Measurements from ENCODE around the gene PDZD8.

The PDZD8 gene

GRCh38 chr10:117351558-117351957 lies 23.7 kb downstream of the PDZD8 start:
- TF ChIP-seq ARNTL (CRISPR knock-in tag; IDR thresholded peaks at IDR 0.05; ENCODE audit: borderline replicate concordance, low read depth) = no peak
- no peak for TF ChIP-seq PPARA (CRISPR knock-in tag; IDR thresholded peaks at IDR 0.05; ENCODE audit: borderline replicate concordance)
- no peak for TF ChIP-seq TSHZ2 (CRISPR knock-in tag; IDR thresholded peaks at IDR 0.05)
- TF ChIP-seq CSDC2 (CRISPR knock-in tag; IDR thresholded peaks at IDR 0.05) = no peak
- no peak for TF ChIP-seq RARB (CRISPR knock-in tag; IDR thresholded peaks at IDR 0.05)
- TF ChIP-seq ESRRG (CRISPR knock-in tag; IDR thresholded peaks at IDR 0.05) = no peak
- no peak for TF ChIP-seq TCF4 (CRISPR knock-in tag; IDR thresholded peaks at IDR 0.05; ENCODE audit: borderline replicate concordance)
- TF ChIP-seq ISL1 (CRISPR knock-in tag; IDR thresholded peaks at IDR 0.05) = no peak
- no peak for TF ChIP-seq ZNF8 (CRISPR knock-in tag; IDR thresholded peaks at IDR 0.05)
- TF ChIP-seq TOX (CRISPR knock-in tag; IDR thresholded peaks at IDR 0.05; ENCODE audit: borderline replicate concordance) = no peak
- no peak for TF ChIP-seq ZNF565 (CRISPR knock-in tag; conservative IDR thresholded peaks at IDR 0.05; ENCODE audit: low read depth)
- no peak for ATAC-seq

- no peak for TF ChIP-seq ZNF8 (CRISPR knock-in tag; IDR thresholded peaks at IDR 0.05)
- no peak for TF ChIP-seq TCF4 (CRISPR knock-in tag; IDR thresholded peaks at IDR 0.05; ENCODE audit: borderline replicate concordance)
- no peak for TF ChIP-seq ZNF565 (CRISPR knock-in tag; conservative IDR thresholded peaks at IDR 0.05; ENCODE audit: low read depth)
- TF ChIP-seq CSDC2 (CRISPR knock-in tag; IDR thresholded peaks at IDR 0.05) = no peak
- TF ChIP-seq SNAI2 (CRISPR knock-in tag; IDR thresholded peaks at IDR 0.05) = no peak
- TF ChIP-seq TOX (CRISPR knock-in tag; IDR thresholded peaks at IDR 0.05; ENCODE audit: borderline replicate concordance) = no peak
- TF ChIP-seq POU6F1 (CRISPR knock-in tag; IDR thresholded peaks at IDR 0.05; ENCODE audit: borderline replicate concordance, low read depth) = no peak
- no peak for TF ChIP-seq OSR1 (CRISPR knock-in tag; IDR thresholded peaks at IDR 0.05)
- no peak for TF ChIP-seq ZNF70 (CRISPR knock-in tag; IDR thresholded peaks at IDR 0.05)
- TF ChIP-seq CSRNP3 (CRISPR knock-in tag; IDR thresholded peaks at IDR 0.05) = no peak
- no peak for TF ChIP-seq CREB5 (CRISPR knock-in tag; IDR thresholded peaks at IDR 0.05; ENCODE audit: low read depth)
- ATAC-seq = no peak
Observed at GRCh38 chr10:117350909-117351308, 24.3 kb downstream of the PDZD8 start.

GRCh38 chr10:117348236-117348635 lies 27.0 kb downstream of the PDZD8 start:
- TF ChIP-seq ZNF70 (CRISPR knock-in tag; IDR thresholded peaks at IDR 0.05) = no peak
- no peak for TF ChIP-seq ZNF565 (CRISPR knock-in tag; conservative IDR thresholded peaks at IDR 0.05; ENCODE audit: low read depth)
- TF ChIP-seq RARB (CRISPR knock-in tag; IDR thresholded peaks at IDR 0.05) = no peak
- TF ChIP-seq ZFP30 (CRISPR knock-in tag; IDR thresholded peaks at IDR 0.05) = no peak
- TF ChIP-seq ARNTL (CRISPR knock-in tag; IDR thresholded peaks at IDR 0.05; ENCODE audit: borderline replicate concordance, low read depth) = no peak
- TF ChIP-seq ISL1 (CRISPR knock-in tag; IDR thresholded peaks at IDR 0.05) = no peak
- no peak for TF ChIP-seq CSDC2 (CRISPR knock-in tag; IDR thresholded peaks at IDR 0.05)
- no peak for TF ChIP-seq ESRRG (CRISPR knock-in tag; IDR thresholded peaks at IDR 0.05)
- no peak for TF ChIP-seq BACH2 (CRISPR knock-in tag; IDR thresholded peaks at IDR 0.05; ENCODE audit: borderline replicate concordance)
- TF ChIP-seq OSR1 (CRISPR knock-in tag; IDR thresholded peaks at IDR 0.05) = no peak
- TF ChIP-seq POU6F1 (CRISPR knock-in tag; IDR thresholded peaks at IDR 0.05; ENCODE audit: borderline replicate concordance, low read depth) = no peak
- TF ChIP-seq PATZ1 (CRISPR knock-in tag; IDR thresholded peaks at IDR 0.05; ENCODE audit: borderline replicate concordance) = no peak
- TF ChIP-seq CSRNP3 (CRISPR knock-in tag; IDR thresholded peaks at IDR 0.05) = no peak
- TF ChIP-seq PPARA (CRISPR knock-in tag; IDR thresholded peaks at IDR 0.05; ENCODE audit: borderline replicate concordance) = no peak
- no peak for TF ChIP-seq ZNF8 (CRISPR knock-in tag; IDR thresholded peaks at IDR 0.05)
- ATAC-seq = no peak
